K562 (cell line): Measurements from ENCODE around the gene ATP5PO. TPM values are rescaled to one million over a fixed set of nuclear protein-coding genes. Genes with fewer than 3 reads are reported as not detected.
A peak's percentile ranks its signal among the peaks of the same experiment; 100 is the strongest.

Experiments used
- ADNP ChIP-seq: fragments of 200-800 bp; sonication (Bioruptor generic); IDR thresholded peaks from 2 replicates; pipeline ENCODE4 v1.6.1; 2016; ENCODE audit warnings: missing genetic modification characterization, missing compliant biosample characterization
- ATF7 ChIP-seq: fragments of 450-650 bp; IDR thresholded peaks from 2 replicates; pipeline ENCODE4 v1.7.1; 2014; ENCODE audit warnings: mild to moderate bottlenecking, moderate library complexity
- CBFB ChIP-seq: sonication (generic); formaldehyde crosslinking; IDR thresholded peaks from 2 replicates; pipeline ENCODE4 v1.4.0; 2020; ENCODE audit warnings: mild to moderate bottlenecking, missing genetic modification reagents
- FOXA1 ChIP-seq: fragments of 450-650 bp; IDR thresholded peaks from 2 replicates; pipeline ENCODE4 v1.6.1; 2016; ENCODE audit warnings: mild to moderate bottlenecking, borderline replicate concordance
- HNRNPL ChIP-seq: fragments of 200-400 bp; formaldehyde crosslinking; IDR thresholded peaks from 2 replicates; pipeline ENCODE4 v1.6.1; 2017; ENCODE audit warnings: low read depth, mild to moderate bottlenecking, low read length
- JUND ChIP-seq, 2 experiments: IDR thresholded peaks; 2 replicates in 1 of 2; 3 replicates in 1 of 2; pipeline ENCODE4 v1.6.1; 2011; ENCODE audit warnings: borderline replicate concordance in 2 of 2, low read depth in 2 of 2, low read length in 2 of 2, improper control_type of control experiment in 1 of 2, missing biosample characterization in 1 of 2, missing genetic modification characterization in 1 of 2, missing genetic modification reagents in 1 of 2
- RBM22 ChIP-seq: fragments of 200-400 bp; formaldehyde crosslinking; IDR thresholded peaks from 2 replicates; pipeline ENCODE4 v1.6.1; 2018; ENCODE audit warnings: low read length, low read depth; ENCODE audit not compliant: poor library complexity, severe bottlenecking
- TAF9B ChIP-seq: fragments of 450-650 bp; IDR thresholded peaks from 2 replicates; pipeline ENCODE4 v1.6.1; 2018; ENCODE audit warnings: mild to moderate bottlenecking; ENCODE audit not compliant: partially characterized antibody
- TRIM24 ChIP-seq, 2 experiments: fragments of 450-650 bp; IDR thresholded peaks; 2 replicates each; pipeline ENCODE4 v1.6.1; 2016
- U2AF2 ChIP-seq: fragments of 200-400 bp; formaldehyde crosslinking; optimal IDR thresholded peaks from 2 replicates; pipeline ENCODE3; 2017; ENCODE audit warnings: low read depth, mild to moderate bottlenecking, low read length
- ZNF316 ChIP-seq: fragments of 450-650 bp; IDR thresholded peaks from 2 replicates; pipeline ENCODE4 v1.6.1; 2016
- ZNF354B ChIP-seq: fragments of 250-450 bp; sonication (Bioruptor Pico); IDR thresholded peaks from 2 replicates; pipeline ENCODE4 v1.4.0; 2020
- ZNF696 ChIP-seq: fragments of 250-450 bp; sonication (Bioruptor Pico); conservative IDR thresholded peaks from 2 replicates; pipeline ENCODE4 v1.4.0; 2020; ENCODE audit warnings: mild to moderate bottlenecking, moderate library complexity
- ZNF707 ChIP-seq: fragments of 250-450 bp; sonication (Bioruptor Pico); conservative IDR thresholded peaks from 2 replicates; pipeline ENCODE4 v1.8.0; 2022; ENCODE audit warnings: inconsistent platforms, mild to moderate bottlenecking, moderate library complexity
- polyA plus RNA-seq, 8 experiments: library from polyadenylated mRNA; depleted of rRNA in 4 of 8; stranded (reverse) in 5 of 8; unstranded in 3 of 8; fragments of >200 nt; fragmentation: Nextera tagmentation in 2 of 8; fragmentation: Illumina TruSeq in 1 of 8; extraction: Ambion mirVana in 2 of 8; extraction: Trizol in 1 of 8; gene quantifications; 2 replicates each; pipeline versions ENCODE4 v1.2.1 to v1.2.3, GENCODE V29; 2011 to 2014; ENCODE audit warnings: inconsistent platforms in 1 of 8, missing spikeins in 1 of 8
- total RNA-seq, 7 experiments: library from RNA; depleted of rRNA in 6 of 7; stranded (reverse); fragments of >200 nt in 6 of 7; fragmentation: Illumina TruSeq in 2 of 7; extraction: Trizol in 2 of 7; gene quantifications; 2 replicates each; pipeline versions ENCODE4 v1.2.1 to v1.2.3, GENCODE V29; 2011 to 2021; ENCODE audit warnings: low replicate concordance in 1 of 7
- TF ChIP-seq, protein P1 (sequence below): fragments of 250-450 bp; sonication (Bioruptor Pico); IDR thresholded peaks from 2 replicates; pipeline ENCODE4 v1.9.0; 2021; ENCODE audit warnings: mild to moderate bottlenecking, inconsistent platforms
- TF ChIP-seq, protein P2 (sequence below), 2 experiments: IDR thresholded peaks in 1 of 2; conservative IDR thresholded peaks in 1 of 2; 2 replicates each; pipeline ENCODE4 v1.6.1; 2016; ENCODE audit warnings: low read depth in 2 of 2, mild to moderate bottlenecking in 1 of 2, missing compliant biosample characterization in 1 of 2, missing genetic modification characterization in 1 of 2, moderate library complexity in 1 of 2
- TF ChIP-seq, protein P3 (sequence below): IDR thresholded peaks from 2 replicates; pipeline ENCODE4 v1.6.1; 2016; ENCODE audit warnings: missing genetic modification characterization, missing compliant biosample characterization
- TF ChIP-seq, protein P4 (sequence below): conservative IDR thresholded peaks from 2 replicates; pipeline ENCODE4 v1.6.1; 2011; ENCODE audit warnings: low read depth, mild to moderate bottlenecking, low read length; ENCODE audit not compliant: control insufficient read depth
- TF ChIP-seq, protein P5 (sequence below): fragments of 450-650 bp; IDR thresholded peaks from 2 replicates; pipeline ENCODE4 v1.6.1; 2016

Gene ATP5PO
- total and polyA plus RNA-seq, 9 of the 15 experiments (the other 6 are each of a cell fraction or from before 2014, with no cell fraction given), result 367 to 2,722 (median 808) TPM

DNA sequence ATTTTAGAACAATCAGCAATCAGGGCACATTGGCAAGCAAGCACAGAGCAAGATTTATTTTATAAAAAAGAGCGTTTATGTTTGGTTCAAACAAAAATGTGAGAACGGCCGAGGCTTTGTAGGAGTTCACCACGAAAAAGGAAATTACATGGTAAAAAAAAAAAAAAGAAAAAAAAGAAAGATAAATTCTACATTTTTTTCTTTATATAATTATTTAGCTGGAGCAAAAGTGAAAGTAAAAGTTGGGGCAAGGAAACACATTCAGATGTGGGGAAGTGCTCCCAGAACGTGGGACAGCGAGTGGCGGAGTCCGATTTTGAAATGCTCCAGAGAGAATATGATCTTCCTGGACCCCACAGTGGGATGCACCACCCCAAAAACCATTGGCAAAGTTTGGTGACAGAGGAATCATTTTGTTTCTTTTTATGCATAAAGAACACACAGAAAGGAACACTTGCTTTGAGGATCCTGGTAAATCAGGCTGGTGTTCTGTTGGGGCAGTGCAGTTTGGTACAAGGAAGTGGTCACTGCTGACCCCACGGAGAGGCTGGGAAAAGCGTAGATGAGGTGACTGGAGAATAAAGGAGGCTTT lies 16.3 kb upstream of the ATP5PO start (continued):
- TF ChIP-seq, protein P1, sequence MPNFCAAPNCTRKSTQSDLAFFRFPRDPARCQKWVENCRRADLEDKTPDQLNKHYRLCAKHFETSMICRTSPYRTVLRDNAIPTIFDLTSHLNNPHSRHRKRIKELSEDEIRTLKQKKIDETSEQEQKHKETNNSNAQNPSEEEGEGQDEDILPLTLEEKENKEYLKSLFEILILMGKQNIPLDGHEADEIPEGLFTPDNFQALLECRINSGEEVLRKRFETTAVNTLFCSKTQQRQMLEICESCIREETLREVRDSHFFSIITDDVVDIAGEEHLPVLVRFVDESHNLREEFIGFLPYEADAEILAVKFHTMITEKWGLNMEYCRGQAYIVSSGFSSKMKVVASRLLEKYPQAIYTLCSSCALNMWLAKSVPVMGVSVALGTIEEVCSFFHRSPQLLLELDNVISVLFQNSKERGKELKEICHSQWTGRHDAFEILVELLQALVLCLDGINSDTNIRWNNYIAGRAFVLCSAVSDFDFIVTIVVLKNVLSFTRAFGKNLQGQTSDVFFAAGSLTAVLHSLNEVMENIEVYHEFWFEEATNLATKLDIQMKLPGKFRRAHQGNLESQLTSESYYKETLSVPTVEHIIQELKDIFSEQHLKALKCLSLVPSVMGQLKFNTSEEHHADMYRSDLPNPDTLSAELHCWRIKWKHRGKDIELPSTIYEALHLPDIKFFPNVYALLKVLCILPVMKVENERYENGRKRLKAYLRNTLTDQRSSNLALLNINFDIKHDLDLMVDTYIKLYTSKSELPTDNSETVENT (CRISPR knock-in tag), result no peak
- TF ChIP-seq HNRNPL (no peak), ADNP (tag) (no peak), ZNF316 (peak; percentile 6; the same call in 1 of the 2 replicates), U2AF2 (no peak), RBM22 (no peak), FOXA1 (no peak), ZNF696 (CRISPR knock-in tag) (no peak), ZNF354B (CRISPR knock-in tag) (no peak), TAF9B (no peak), TRIM24 (IDR thresholded peaks at IDR 0.05) (no peak), CBFB (CRISPR knock-in tag) (no peak), JUND (IDR thresholded peaks at IDR 0.05; ENCODE audit: borderline replicate concordance, low read depth, low read length) (no peak), JUND (tag; IDR thresholded peaks at IDR 0.05; ENCODE audit: borderline replicate concordance, low read depth, low read length) (no peak), ZNF707 (CRISPR knock-in tag) (no peak), ATF7 (no peak)
- TF ChIP-seq, protein P2, sequence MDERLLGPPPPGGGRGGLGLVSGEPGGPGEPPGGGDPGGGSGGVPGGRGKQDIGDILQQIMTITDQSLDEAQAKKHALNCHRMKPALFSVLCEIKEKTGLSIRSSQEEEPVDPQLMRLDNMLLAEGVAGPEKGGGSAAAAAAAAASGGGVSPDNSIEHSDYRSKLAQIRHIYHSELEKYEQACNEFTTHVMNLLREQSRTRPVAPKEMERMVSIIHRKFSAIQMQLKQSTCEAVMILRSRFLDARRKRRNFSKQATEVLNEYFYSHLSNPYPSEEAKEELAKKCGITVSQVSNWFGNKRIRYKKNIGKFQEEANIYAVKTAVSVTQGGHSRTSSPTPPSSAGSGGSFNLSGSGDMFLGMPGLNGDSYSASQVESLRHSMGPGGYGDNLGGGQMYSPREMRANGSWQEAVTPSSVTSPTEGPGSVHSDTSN (CRISPR knock-in tag; IDR thresholded peaks at IDR 0.05; ENCODE audit: low read depth), result no peak
- TF ChIP-seq, protein P2 (tag; conservative IDR thresholded peaks at IDR 0.05; ENCODE audit: low read depth), result 0 out of 2 replicates have a peak, but pooled peaks have one; percentile 4
- TF ChIP-seq, protein P3, sequence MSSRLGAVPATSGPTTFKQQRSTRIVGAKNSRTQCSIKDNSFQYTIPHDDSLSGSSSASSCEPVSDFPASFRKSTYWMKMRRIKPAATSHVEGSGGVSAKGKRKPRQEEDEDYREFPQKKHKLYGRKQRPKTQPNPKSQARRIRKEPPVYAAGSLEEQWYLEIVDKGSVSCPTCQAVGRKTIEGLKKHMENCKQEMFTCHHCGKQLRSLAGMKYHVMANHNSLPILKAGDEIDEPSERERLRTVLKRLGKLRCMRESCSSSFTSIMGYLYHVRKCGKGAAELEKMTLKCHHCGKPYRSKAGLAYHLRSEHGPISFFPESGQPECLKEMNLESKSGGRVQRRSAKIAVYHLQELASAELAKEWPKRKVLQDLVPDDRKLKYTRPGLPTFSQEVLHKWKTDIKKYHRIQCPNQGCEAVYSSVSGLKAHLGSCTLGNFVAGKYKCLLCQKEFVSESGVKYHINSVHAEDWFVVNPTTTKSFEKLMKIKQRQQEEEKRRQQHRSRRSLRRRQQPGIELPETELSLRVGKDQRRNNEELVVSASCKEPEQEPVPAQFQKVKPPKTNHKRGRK, result peak; percentile 44; the same call in 1 of the 2 replicates
- TF ChIP-seq, protein P4, sequence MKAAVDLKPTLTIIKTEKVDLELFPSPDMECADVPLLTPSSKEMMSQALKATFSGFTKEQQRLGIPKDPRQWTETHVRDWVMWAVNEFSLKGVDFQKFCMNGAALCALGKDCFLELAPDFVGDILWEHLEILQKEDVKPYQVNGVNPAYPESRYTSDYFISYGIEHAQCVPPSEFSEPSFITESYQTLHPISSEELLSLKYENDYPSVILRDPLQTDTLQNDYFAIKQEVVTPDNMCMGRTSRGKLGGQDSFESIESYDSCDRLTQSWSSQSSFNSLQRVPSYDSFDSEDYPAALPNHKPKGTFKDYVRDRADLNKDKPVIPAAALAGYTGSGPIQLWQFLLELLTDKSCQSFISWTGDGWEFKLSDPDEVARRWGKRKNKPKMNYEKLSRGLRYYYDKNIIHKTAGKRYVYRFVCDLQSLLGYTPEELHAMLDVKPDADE, result no peak
- TF ChIP-seq, protein P5, sequence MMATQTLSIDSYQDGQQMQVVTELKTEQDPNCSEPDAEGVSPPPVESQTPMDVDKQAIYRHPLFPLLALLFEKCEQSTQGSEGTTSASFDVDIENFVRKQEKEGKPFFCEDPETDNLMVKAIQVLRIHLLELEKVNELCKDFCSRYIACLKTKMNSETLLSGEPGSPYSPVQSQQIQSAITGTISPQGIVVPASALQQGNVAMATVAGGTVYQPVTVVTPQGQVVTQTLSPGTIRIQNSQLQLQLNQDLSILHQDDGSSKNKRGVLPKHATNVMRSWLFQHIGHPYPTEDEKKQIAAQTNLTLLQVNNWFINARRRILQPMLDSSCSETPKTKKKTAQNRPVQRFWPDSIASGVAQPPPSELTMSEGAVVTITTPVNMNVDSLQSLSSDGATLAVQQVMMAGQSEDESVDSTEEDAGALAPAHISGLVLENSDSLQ, result no peak
